ENCODE measurements around the gene EMD. TPM values are rescaled to one million over a fixed set of nuclear protein-coding genes. Genes with fewer than 3 reads are reported as not detected.

EMD gene
- total and polyA plus RNA-seq, 2 donors (not counting 1 experiment from before 2014, with no cell fraction given): 81.7 to 132 TPM

- peaks cover 0 to 79% of the 10 kb centered on the region in 2 experiments for H3K36me3 ChIP-seq (replicated peaks in 1 of 2; ENCODE audit: control extremely low read depth in 1 of 2, control insufficient read depth in 1 of 2, extremely low read depth in 1 of 2, insufficient read depth in 2 of 2, low read length in 1 of 2)
- H4K20me1 ChIP-seq (ENCODE audit: control insufficient read depth, insufficient read depth, low read length, poor library complexity, severe bottlenecking): peaks cover 26% of the 10 kb centered on the region
- peak overlapping the region; percentile 46 for H3K27ac Mint-ChIP-seq
- H3K4me2 ChIP-seq (replicated peaks; ENCODE audit: low read depth, low read length, poor library complexity, severe bottlenecking): peak overlapping the region; percentile 67
- 94% methylated on average over 6 of the region's 13 CpGs for WGBS (ENCODE audit: insufficient coverage)
- peaks cover 0 to 4% (median 0%) of the 10 kb centered on the region in 3 donors for H3K9me3 ChIP-seq (ENCODE audit: control extremely low read depth in 1 of 3, control insufficient read depth in 2 of 3, insufficient read depth in 1 of 3, low read length in 2 of 3)
- H3K4me1 Mint-ChIP-seq: peaks cover 32% of the 10 kb centered on the region
- no peaks in the 10 kb centered on the region for H3K9me3 Mint-ChIP-seq (ENCODE audit: insufficient read depth)
- H3K79me2 ChIP-seq (ENCODE audit: control insufficient read depth, insufficient read depth, low read length): no peaks in the 10 kb centered on the region
- H3K27me3 Mint-ChIP-seq: no peaks in the 10 kb centered on the region
- no peak for TF ChIP-seq CTCF (IDR thresholded peaks at IDR 0.05)
- no peaks in the 10 kb centered on the region for H3K27me3 ChIP-seq (replicated peaks in 1 of 4; ENCODE audit: control extremely low read depth in 1 of 4, control insufficient read depth in 3 of 4, insufficient read depth in 4 of 4, low read length in 3 of 4)
- ChIA-PET POLR2A (no interaction called here), CTCF (no interaction called here)
- H3K9ac ChIP-seq (ENCODE audit: low read length): no peak overlapping the region
- DNase-seq (no peak), ATAC-seq (ENCODE audit: low read depth) (no peak)
- peak overlapping the region in 1 of 2 donors; percentile 57 for H3K27ac ChIP-seq (ENCODE audit: low read length in 2 of 2)
- no peak overlapping the region for H3K4me3 ChIP-seq (ENCODE audit: control extremely low read depth in 1 of 5, extremely low read depth in 1 of 5, insufficient read depth in 1 of 5, low read depth in 2 of 5, low read length in 4 of 5)
- H2AFZ ChIP-seq (ENCODE audit: insufficient read depth, low read depth, low read length, poor library complexity, severe bottlenecking): no peak overlapping the region
- no peak overlapping the region for H3K4me3 Mint-ChIP-seq
- peaks cover 36 to 58% of the 10 kb centered on the region in 2 donors for H3K4me1 ChIP-seq (ENCODE audit: control insufficient read depth in 2 of 2, insufficient read depth in 2 of 2, low read length in 2 of 2)
- intact Hi-C loops (cut with micrococcal nuclease): no loop called here
Observed at GRCh38 chrX:154352466-154352865, 26.6 kb upstream of the EMD start.

DNA sequence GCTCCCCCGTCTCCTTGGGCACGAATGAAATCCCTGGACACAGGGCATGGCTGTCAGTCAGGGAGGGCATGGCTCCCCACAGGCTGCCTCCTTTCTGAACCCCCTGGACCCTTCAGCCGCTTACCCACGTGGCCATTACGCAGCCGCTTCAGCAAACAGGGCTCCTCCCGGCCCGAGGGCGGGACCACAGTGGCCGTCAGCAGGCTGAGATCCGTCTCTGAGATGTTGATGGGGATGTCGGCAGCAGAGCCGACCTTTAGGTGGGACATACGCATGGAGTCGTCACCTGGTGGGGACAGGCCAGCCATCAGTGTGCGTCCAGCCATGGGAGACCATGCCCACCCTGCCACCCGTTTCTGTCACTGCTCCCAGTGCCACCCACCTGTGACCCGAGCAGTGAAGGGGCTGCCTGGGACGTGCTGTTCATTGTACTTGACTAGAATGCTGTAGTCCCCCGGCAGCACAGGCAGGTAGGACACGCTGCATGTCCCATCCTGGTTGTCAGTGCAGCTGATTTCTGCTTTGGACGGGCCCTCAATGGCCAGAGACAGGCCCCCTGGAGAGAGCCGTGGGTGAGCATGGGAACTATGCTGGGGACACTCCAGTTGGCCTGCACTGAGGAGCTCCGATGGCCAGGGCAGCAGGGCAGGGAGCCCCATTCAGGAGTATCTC lies 25.8 kb upstream of the EMD start:
- intact Hi-C loops (cut with micrococcal nuclease): no loop called here
- H3K9me3 Mint-ChIP-seq (ENCODE audit: insufficient read depth): no peaks in the 10 kb centered on the region

More for the DNA sequence above, 25.8 kb upstream of the EMD start:
- Histone ChIP-seq H3K4me3 (ENCODE audit: control extremely low read depth in 1 of 5, extremely low read depth in 1 of 5, insufficient read depth in 1 of 5, low read depth in 2 of 5, low read length in 4 of 5) (no peak overlapping the region), H3K9me3 (ENCODE audit: control extremely low read depth in 1 of 3, control insufficient read depth in 2 of 3, insufficient read depth in 1 of 3, low read length in 2 of 3) (no peaks in the 10 kb centered on the region), H2AFZ (ENCODE audit: insufficient read depth, low read depth, low read length, poor library complexity, severe bottlenecking) (no peak overlapping the region), H3K27me3 (replicated peaks in 1 of 4; ENCODE audit: control extremely low read depth in 1 of 4, control insufficient read depth in 3 of 4, insufficient read depth in 4 of 4, low read length in 3 of 4) (no peaks in the 10 kb centered on the region), H3K27ac (ENCODE audit: low read length in 2 of 2) (no peak overlapping the region), H3K79me2 (ENCODE audit: control insufficient read depth, insufficient read depth, low read length) (peaks cover 2% of the 10 kb centered on the region), H3K36me3 (replicated peaks in 1 of 2; ENCODE audit: control extremely low read depth in 1 of 2, control insufficient read depth in 1 of 2, extremely low read depth in 1 of 2, insufficient read depth in 2 of 2, low read length in 1 of 2) (peaks cover 0 to 85% of the 10 kb centered on the region in 2 experiments), H4K20me1 (ENCODE audit: control insufficient read depth, insufficient read depth, low read length, poor library complexity, severe bottlenecking) (peaks cover 32% of the 10 kb centered on the region), H3K4me1 (ENCODE audit: control insufficient read depth in 2 of 2, insufficient read depth in 2 of 2, low read length in 2 of 2) (peaks cover 35 to 51% of the 10 kb centered on the region in 2 donors), H3K4me2 (replicated peaks; ENCODE audit: low read depth, low read length, poor library complexity, severe bottlenecking) (no peak overlapping the region), H3K9ac (ENCODE audit: low read length) (no peak overlapping the region)
- no peak for TF ChIP-seq CTCF (IDR thresholded peaks at IDR 0.05)
- no peak for TF ChIP-seq EZH2 (IDR thresholded peaks at IDR 0.05; ENCODE audit: borderline replicate concordance, insufficient read depth, low read depth, low read length, poor library complexity, severe bottlenecking)
- ATAC-seq (ENCODE audit: low read depth) (no peak), DNase-seq (no peak)
- Mint-ChIP-seq H3K4me3 (no peak overlapping the region), H3K27ac (peak overlapping the region; percentile 46), H3K4me1 (peaks cover 27% of the 10 kb centered on the region), H3K27me3 (no peaks in the 10 kb centered on the region)
- WGBS (ENCODE audit: insufficient coverage): 97% methylated on average over 19 of the region's 24 CpGs
- POLR2A ChIA-PET: interaction anchor here (0.5 kb wide), 1 partner anchor 178 kb away, joined by 3 read pairs; no protein-coding TSS in a partner anchor
- CTCF ChIA-PET: no interaction called here

Measured in B cell (primary cell).